GM19438 (cell line): ENCODE measurements around the gene NDUFV3.
"Not testable (repeated sequence)": the region's sequence is repeated elsewhere in the genome, so short reads cannot be mapped to it uniquely, and the experiment has no call there.

Experiments
- ATAC-seq: cut with Tn5 transposase; IDR thresholded peaks from one replicate; pipeline ENCODE4 v1.9.1; 2021; ENCODE audit warnings: low read depth; ENCODE audit not compliant: unreplicated experiment

Gene NDUFV3

DNA sequence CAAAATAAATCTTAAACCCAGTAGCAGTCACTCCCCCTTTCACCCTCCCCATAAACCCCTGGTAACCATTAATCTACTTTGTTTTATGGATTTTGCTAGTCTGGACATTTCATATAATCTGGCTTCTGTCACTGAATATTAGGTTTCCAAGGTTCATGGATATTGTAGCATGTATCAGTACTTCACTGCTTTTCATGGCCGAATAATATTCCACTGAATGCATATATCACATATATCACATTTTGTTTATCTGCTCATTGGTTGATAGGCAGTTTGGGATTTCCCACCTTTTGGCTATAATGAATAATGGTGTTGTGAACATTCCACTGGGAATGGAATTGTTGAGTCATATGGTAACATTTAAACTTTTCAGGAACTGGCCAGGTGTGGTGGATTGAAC, 9.2 kb upstream of the NDUFV3 start:
- no peak for ATAC-seq

DNA sequence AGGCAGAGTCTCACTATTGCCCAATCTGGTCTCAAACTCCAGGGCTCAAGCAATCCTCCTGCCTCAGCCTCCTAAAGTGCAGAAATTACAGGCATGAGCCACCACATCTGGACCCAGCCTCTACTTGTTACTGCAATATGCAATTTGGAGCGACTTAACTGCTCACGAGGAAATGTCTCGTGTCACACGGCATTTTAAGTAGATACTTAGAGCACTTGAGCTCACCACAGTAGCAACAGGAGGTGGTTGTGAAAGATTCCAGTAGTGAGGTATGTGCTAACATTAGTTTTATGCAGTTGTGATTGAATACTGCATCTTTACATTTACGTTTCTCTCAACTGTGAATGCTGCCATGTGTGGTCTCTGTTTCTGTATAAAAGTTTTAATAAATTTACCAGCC, 5.8 kb upstream of the NDUFV3 start:
- no peak for ATAC-seq

DNA sequence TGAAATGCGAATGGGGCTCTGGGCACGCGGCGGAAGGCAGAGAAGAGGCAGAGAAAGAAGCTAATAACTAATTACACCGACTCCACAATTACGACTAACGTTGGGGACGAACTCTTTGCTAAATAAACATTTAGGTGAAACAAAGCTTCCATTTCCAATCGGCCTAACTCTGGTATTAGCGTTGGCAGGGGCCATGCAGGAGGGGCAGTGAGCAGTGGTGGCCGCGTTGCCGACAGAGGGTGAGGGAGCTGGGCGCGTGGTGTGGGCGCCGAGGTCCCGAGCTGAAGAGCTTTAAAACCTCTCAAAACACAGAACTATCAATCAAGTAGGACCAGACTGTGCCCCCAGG, 553 bp upstream of the NDUFV3 start:
- peak; percentile 4 for ATAC-seq

DNA sequence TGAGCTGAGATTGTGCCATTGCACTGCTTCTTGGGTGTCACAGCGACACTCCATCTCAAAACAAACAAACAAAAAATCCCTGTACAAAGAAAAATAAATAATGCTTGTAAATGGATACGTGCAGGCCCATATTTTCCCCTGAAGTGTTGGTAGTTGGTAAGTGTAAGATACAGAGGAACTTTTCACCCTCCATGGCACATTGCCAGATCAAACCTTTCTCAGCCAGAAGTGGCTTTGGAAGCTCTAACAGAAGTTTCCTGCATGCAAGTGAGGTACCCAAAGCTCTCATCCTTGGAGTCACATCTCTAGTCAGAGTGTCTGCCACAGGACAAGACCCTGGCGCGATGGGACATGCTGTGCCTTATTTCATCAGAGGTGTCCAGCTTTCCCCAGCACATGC, 7.3 kb downstream of the NDUFV3 start:
- no peak for ATAC-seq

DNA sequence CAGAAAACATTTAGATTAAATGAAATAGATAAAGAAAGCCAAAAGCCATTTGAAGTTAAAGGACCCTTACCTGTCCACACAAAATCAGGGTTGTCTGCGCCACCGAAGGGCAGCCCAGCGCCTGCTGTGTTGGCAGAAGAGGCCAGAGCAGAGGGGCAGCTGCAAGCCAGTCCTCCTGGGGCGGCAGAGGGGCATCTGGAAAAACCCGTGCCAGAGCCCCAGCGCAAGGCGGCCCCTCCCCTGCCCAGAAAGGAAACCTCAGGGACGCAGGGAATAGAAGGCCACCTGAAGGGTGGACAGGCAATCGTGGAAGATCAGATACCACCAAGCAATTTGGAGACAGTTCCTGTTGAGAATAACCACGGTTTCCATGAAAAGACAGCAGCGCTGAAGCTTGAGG, 10.7 kb downstream of the NDUFV3 start:
- no peak for ATAC-seq

DNA sequence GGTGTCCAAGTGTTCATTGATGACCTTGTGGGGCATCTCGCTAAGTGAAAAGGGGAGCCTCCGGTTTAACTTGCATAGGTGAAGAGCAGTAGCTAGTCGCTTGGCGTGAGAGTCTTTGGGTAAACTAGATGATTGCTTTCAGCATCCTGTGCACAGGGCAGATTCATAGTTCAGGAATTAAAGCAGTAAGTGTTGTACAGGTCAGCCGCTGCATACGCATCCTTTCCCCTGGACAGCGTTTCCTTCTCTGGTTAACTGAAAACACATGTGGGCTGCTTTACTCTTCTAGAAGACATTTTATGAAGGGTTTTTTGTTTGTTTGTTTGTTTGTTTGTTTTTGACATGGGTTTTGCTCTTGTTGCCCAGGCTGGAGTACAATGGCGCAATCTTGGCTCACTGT, 12.1 kb downstream of the NDUFV3 start:
- no peak for ATAC-seq

DNA sequence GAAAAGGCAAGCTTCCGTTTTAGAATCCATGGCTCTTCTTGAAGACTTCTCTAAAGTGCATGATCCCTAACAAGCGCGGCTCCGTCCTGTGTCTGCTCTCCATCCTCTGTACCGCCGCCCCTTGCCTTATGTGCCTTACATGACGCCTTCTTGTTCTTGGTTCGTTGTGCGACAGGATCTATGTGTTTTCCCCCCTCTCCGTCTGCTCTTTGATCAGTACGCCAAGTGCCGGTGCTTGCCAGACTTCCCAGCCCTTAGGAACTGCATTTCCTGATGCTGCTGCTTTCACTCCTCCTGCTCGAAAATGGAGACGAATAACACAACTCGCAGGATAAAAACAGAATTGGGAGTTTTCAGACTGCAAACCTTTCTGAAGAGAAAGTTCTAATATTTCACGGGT, 13.1 kb downstream of the NDUFV3 start:
- ATAC-seq: no peak

DNA sequence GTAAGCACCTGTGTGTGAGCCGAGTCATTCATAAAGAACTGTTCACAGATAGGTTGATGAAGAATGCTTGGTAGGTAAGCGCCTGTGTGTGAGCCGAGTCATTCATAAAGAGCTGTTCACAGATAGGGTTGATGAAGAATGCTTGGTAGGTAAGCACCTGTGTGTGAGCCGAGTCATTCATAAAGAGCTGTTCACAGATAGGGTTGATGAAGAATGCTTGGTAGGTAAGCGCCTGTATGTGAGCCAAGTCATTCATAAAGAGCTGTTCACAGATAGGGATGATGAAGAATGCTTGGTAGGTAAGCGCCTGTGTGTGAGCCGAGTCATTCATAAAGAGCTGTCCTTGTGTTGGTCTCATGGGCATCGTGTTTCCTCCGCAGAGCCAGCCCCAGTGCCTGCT, 15.4 kb downstream of the NDUFV3 start:
- not testable (repeated sequence) for ATAC-seq

DNA sequence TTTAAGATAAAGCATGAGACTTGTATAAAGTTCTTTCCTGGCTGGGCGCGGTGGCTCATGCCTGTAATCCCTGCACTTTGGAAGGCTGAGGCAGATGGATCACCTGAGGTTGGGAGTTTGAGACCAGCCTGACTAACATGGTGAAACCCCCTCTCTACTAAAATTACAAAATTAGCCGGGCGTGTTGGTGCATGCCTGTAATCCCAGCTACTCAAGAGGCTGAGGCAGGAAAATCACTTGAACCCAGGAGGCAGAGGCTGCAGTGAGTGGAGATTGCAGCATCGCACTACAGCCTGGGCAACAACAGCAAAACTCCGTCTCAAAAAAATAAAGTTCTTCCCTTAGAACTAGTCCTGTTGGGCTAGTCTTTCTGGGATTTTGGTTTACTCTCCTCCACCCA, 18.8 kb downstream of the NDUFV3 start:
- ATAC-seq: not testable (repeated sequence)

DNA sequence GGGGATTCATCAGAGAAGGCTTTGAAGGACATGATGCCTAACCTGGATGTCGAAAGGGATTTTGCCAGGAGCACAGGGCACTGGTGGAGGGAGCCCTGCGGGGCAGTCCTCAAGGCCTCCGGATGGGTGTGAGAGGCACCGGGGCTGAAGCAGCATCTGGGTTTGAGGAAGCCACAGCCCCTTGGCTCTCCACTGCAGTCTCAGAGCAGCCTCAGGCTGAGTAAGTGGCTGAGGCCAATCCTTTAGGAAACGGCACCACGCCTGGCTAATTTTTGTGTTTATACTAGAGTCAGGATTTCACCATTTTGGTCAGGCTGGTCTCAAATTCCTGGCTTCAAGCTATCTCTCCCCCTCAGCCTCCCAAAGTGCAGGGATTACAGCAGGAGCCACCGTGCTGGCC, 20.4 kb downstream of the NDUFV3 start:
- no peak for ATAC-seq

DNA sequence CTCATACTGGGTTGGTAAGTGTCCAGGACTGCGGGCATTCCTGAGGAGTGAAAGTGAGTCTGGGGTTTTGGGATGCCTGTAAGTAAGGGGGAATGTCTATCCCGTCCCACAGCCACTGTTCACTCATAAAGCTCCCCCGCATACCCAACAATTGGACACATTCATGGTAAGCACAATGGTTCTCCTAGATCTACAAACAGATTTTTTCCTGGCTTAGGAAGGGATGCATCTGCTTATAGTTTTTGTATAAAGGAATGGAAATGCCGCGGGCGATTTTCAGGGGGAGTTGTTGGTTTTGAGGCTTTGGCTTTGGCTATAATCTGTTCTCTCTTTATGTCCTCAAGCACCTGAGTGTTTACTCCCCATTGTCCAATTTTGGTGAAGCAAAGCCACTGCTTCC, 25.2 kb downstream of the NDUFV3 start:
- ATAC-seq: no peak

DNA sequence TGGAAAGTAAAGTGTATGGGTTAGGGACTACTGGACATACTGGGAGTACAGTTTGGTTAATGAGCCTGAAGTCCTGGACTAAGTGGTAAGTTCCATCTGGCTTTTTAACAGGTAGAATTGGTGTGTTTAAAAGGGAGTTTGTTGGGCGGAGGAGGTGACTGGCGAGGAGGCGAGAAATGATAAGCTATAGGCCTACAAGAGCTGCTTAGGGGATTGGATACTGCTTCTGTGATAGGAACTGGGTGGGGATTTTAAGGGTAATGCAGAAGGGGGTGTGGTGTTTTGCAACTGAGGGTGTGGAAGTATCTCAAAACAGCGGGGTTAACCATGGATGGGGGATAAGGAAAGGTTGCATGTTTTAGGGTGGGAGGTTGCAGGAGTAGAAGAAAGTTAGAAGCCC, 28.8 kb downstream of the NDUFV3 start:
- no peak for ATAC-seq

DNA sequence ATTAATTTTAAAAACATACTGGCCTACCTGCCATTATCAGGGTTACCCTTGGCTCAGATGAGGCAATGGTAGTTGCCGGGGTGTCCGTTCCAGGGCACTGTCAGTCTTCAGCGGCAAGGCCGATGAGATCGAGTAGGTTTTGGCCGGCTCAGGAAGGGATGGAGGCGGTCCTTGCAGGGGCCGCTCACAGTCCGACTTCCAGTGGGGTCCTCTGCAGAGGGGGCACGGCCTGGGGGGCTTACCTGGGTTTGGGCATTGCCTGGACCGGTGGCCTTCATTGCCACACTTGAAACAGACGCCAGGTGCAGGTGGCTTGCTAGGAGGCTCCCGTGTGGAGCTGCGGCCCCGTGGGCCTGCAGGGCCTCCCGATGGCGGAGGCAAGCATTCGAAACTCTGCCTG, 29.8 kb downstream of the NDUFV3 start:
- no peak for ATAC-seq

DNA sequence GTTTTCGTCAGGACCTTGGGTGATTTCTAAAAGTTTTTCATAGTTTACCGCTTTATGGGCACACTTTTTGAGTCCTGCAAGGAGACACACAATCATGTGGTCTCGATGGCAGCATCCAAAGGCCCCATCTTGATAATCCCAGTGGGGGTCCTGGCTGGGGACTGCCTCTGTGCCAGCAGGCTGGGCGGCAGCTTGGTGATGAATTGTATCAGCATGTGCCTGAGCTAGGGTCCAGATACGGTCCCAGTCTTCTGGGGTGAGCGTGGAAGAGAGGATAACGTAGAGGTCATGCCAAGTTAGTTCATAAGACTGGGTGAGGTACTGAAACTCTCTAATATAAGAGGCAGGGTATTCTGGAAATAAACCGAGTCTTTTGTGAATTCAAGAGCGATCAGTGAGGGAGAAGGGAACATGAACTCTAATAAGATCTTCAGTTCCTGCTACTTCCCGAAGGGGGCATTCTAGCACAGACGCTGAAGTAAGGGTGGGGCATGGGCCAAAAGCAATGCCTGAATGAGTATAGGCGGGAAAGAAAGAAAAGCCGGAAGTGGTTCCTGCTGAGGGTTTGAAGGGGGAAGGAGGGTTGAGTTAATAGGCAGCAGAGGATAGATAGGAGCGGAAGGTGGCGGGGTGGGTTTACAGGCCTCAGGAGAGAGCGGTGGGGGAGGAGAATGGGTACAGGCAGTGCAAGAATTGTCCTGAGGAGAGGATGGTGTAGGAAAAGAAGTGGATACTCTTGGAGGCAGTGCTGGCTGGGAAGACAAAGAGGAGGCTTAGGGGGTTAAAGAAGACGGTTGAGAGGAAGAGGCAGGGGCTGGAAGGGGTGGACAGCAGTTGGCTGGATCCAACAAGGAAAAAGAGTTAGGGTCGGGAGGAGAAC, 30.7 kb downstream of the NDUFV3 start:
- peak; percentile 74 for ATAC-seq

DNA sequence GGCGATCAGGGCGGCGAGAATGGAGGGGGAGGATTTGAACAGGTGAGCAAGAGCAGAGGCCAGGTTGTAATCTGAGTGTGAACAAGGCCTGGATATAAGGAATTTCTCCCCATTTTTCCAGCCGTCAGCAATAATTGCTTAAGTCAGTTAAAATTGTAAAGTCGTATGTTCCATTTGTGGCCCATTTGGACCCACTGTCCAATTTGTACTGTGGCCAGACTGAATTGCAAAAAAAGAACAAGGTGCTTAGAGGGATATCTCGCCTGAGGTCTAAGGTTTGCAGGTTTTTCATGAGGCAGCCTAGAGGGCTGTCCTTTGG, 31.3 kb downstream of the NDUFV3 start:
- no peak for ATAC-seq

DNA sequence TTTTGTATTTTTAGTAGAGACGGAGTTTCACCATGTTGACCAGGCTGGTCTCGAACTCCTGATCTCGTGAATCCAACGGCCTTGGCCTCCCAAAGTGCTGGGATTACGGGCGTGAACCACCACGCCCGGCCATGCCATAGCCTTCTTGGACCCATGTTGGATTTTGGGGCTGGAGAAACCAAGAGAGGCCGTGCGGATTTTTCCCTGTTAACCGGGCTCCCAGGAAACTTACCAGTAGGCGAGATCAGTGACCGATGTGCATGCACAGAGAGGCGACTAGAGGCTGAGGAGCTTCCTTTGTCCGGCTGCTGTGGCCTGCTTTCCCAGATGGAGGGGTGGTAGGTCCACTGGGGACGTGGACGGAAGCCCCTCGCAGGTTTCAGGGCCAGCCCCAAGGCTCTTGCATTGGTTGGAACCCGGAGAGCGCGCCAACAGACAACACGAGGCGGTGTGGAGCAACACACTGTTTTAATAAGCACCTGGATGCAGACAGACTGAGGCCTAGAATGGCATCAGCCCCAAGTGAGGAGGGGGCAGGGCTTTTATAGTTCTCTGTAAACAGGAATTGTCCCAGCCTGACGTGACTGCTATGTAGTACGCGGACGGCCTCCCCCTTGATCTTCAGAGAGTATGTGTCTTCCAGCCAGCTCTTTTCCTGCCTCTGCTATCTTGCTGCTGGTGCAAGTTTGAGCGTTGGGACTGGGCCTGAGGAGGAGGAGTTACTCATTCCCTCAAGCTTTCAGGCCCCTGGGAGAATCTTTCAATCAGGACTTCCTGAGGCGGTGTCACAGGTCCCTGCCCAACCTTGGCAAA, 32.2 kb downstream of the NDUFV3 start, which contains the start of gene ERVH48-1:
ERVH48-1 (minus strand) TSS at position 517 of the 813 bp plus-strand sequence. CDS start 6,624 bp downstream, outside the sequence.
- ATAC-seq: no peak

DNA sequence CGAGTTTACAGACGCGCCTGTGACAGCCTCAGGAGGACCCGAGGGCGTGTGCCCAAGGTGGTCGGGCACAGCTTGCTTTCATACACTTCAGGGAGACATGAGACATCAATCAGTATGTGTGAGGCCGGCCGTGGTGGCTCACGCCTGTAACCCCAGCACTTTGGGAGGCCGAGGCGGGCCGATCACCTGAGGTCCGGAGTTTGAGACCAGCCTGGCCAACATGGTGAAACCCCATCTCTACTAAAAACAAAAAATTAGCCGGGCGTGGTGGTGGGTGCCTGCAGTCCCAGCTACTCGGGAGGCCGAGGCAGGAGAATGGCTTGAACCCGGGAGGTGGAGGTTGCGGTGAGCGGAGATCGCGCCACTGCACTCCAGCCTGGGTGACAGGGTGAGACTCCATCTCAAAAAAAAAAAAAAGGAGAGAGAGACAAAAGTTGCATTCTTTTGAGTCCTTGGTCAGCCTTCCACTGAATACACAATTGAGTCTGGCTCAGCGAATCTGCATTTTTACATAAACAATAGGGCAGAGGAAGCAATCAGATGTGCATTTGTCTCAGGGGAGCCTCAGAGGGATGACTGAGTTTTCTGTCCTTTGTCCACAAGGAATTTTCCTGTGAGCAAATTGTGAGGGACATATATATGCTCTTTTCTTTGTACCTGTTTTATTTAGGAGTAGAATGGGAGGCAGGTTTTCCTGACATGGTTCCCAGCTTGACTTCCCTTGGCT, 34.5 kb downstream of the NDUFV3 start:
- not testable (repeated sequence) for ATAC-seq

DNA sequence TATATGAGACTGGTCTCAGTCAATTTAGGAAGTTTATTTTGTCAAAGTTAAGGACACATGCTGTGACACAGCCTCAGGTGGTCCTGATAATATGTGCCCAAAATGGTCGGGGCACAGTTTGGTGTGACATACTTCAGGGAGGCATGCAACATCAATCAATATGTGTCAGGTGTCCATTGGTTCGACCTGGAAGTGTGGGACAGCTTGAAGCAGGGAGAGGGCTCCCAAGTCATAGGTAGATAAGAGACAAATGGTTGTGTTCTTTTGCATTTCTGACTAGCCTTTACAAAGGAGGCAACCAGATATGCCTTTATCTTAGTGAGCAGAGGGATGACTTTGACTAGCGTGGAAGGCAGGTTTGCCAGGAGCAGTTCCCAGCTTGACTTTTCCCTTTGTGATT, 36.9 kb downstream of the NDUFV3 start:
- no peak for ATAC-seq

DNA sequence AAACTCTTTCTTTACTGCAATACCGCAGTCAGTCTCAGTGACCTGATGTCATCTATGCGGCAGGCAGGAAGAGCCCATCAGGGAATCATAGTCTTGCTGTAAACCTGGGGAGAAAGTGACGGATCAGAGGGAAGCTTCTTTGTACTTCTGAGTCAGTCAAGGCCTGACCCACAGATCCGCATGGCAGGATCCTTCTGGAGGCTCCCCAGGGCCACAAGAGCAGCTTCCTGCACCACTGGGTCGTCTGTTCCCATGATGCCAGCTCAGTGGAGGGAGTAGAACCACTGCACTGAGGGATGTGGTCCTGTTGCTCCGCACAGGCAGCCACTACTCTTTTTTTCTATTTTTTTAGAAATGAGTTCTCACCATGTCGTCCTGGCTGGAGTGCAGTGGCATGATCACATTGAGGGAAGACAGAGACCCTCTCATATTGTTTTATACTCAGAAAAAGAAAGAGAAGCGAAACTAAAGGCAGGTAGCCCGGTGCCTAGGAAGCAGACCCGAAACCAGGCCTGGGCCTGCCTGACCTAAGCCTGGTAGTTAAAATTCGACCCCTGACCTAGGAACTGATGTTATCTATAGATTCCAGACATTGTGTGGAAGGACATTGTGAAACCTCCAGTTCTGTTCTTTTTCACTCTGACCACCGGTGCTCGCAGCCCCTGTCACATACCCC, 38.6 kb downstream of the NDUFV3 start:
- ATAC-seq: no peak

DNA sequence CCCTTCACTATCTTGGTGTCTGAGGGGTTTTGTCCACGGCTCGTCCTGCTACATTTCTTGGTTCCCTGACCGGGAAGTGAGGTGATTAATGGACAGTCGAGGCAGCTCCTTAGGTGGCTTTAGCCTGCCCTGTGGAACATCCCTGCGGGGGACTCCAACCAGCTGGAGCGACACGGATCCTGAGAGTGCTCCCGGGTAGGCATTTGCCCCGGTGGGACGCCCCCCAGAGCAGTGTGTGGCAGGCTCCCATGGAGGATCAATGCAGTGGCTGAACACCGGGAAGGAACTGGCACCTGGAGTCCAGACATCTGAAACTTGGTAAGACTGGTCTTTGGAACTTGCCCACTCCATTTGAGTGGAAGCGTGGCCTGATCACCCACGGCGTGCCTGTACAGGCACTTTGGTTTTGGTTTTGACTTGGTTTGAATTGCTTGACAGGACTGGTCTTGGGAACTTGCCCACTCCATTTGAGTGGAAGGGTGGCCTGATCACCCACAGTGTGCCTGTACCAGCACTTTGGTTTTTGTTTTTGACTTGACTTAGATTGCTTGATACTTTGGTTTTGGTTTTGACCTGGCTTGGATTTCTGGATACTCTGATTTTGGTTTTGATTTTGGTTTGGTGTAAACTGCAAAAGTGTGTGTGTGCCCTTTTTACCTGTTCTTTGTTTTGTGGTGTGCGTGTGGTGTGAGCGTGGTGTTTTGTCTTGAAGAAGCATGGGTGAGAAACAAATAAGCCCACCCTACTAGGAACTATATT, 39.4 kb downstream of the NDUFV3 start:
- ATAC-seq: not testable (repeated sequence)
